ENCODE data around the gene CETP. TPM values are rescaled to one million over a fixed set of nuclear protein-coding genes. Genes with fewer than 3 reads are reported as not detected.

CETP gene
- total and polyA plus RNA-seq, 2 of the 8 experiments (the other 6 are each of a cell fraction or from before 2014, with no cell fraction given), result not detected

- Histone ChIP-seq H3K18ac (ENCODE audit: extremely low read depth, low read length) (no peak overlapping the region), H2AFZ (ENCODE audit: low read length) (no peak overlapping the region), H2BK120ac (replicated peaks; ENCODE audit: low read depth, low read length) (no peak overlapping the region), H3K23me2 (ENCODE audit: low read depth, low read length) (no peaks in the 10 kb centered on the region), H3K36me3 (ENCODE audit: control insufficient read depth in 2 of 4, insufficient read depth in 4 of 4, low read length in 3 of 4) (no peaks in the 10 kb centered on the region), H3K4me3 (ENCODE audit: extremely low read depth in 1 of 4, insufficient read depth in 2 of 4, low read depth in 3 of 4, low read length in 4 of 4) (no peak overlapping the region), H3K79me1 (ENCODE audit: low read depth, low read length) (no peaks in the 10 kb centered on the region), H2BK20ac (ENCODE audit: low read length) (no peak overlapping the region), H3K56ac (replicated peaks; ENCODE audit: insufficient read length, low read depth, low read length) (no peak overlapping the region), H2BK5ac (ENCODE audit: low read depth, low read length) (no peak overlapping the region), H3K27ac (ENCODE audit: low read depth, low read length) (no peak overlapping the region), H3K9ac (replicated peaks in 1 of 4; ENCODE audit: extremely low read depth in 1 of 4, low read depth in 3 of 4, low read length in 3 of 4) (no peak overlapping the region), H3K4me2 (ENCODE audit: insufficient read depth in 1 of 2, low read depth in 2 of 2, low read length in 2 of 2) (no peak overlapping the region), H2AK5ac (ENCODE audit: low read depth, low read length) (no peak overlapping the region), H2BK12ac (ENCODE audit: low read depth, low read length) (no peak overlapping the region), H3K4me1 (replicated peaks in 1 of 4; ENCODE audit: control insufficient read depth in 3 of 4, insufficient read depth in 4 of 4, low read length in 3 of 4) (no peaks in the 10 kb centered on the region), H3K9me3 (ENCODE audit: insufficient read depth in 2 of 2, low read depth in 1 of 2, low read length in 1 of 2) (no peaks in the 10 kb centered on the region), H2BK15ac (ENCODE audit: low read length) (no peak overlapping the region), H3K14ac (ENCODE audit: insufficient read length) (no peak overlapping the region), H4K5ac (ENCODE audit: insufficient read length, low read depth, low read length) (no peak overlapping the region), H3K23ac (ENCODE audit: insufficient read length) (no peak overlapping the region), H3K79me2 (ENCODE audit: control insufficient read depth in 1 of 2, insufficient read depth in 2 of 2, low read length in 2 of 2) (no peaks in the 10 kb centered on the region), H4K8ac (ENCODE audit: extremely low read depth, insufficient read depth, low read length) (no peak overlapping the region), H3K4ac (replicated peaks; ENCODE audit: insufficient read length, low read depth, low read length) (no peak overlapping the region), H4K20me1 (replicated peaks in 1 of 2; ENCODE audit: control insufficient read depth in 1 of 2, insufficient read depth in 2 of 2, low read length in 2 of 2) (no peaks in the 10 kb centered on the region), H4K91ac (replicated peaks; ENCODE audit: insufficient read length, low read length) (no peak overlapping the region), H3K27me3 (replicated peaks in 1 of 4; ENCODE audit: control insufficient read depth in 3 of 4, extremely low read depth in 1 of 4, insufficient read depth in 3 of 4, low read length in 3 of 4) (no peaks in the 10 kb centered on the region)
- CTCF ChIA-PET (ENCODE audit: partially characterized antibody), result interaction anchor here (0.7 to 8.1 kb wide), 8 partner anchors 11 to 118 kb away, joined by 3 to 67 read pairs (median 4); no protein-coding TSS in a partner anchor
- DNase-seq (ENCODE audit: low read depth in 1 of 2, low spot score in 2 of 2), result no peak
- FAIRE-seq, result no peak
- POLR2A ChIA-PET (ENCODE audit: partially characterized antibody), result interaction anchor here (0.7 to 2.1 kb wide), 2 partner anchors 9 to 14 kb away, joined by 3 to 4 read pairs; partner anchors contain the start of gene NLRC5
- TF ChIP-seq RAD21 (IDR thresholded peaks at IDR 0.05 in 1 of 2, conservative IDR thresholded peaks at IDR 0.05 in 1 of 2; ENCODE audit: low read depth in 2 of 2, low read length in 2 of 2) (0 out of 4 replicates have a peak, but pooled peaks of 1 of the 2 experiments have one; percentile 6), SP4 (IDR thresholded peaks at IDR 0.05; ENCODE audit: low read length) (no peak), CHD2 (IDR thresholded peaks at IDR 0.05; ENCODE audit: low read length) (no peak)
- 80% methylated on average over 13 of the region's 16 CpGs; no CpG with 5 or more reads in 1 of the 2 experiments for whole genome bisulfite sequencing, 2 experiments (ENCODE audit: extremely low coverage in 1 of 2, insufficient coverage in 1 of 2, insufficient read length in 1 of 2, insufficient replicate concordance in 2 of 2, low coverage in 1 of 2, low lambda C conversion rate in 2 of 2, missing lambda C conversion rate in 1 of 2)
Observed at GRCh38 chr16:56980792-56981724, 19.3 kb downstream of the CETP start.
